Epidermal melanocyte (primary cell): ENCODE results near the gene PDHX.

Experiments used
- DNase-seq: peaks from one replicate; pipeline ENCODE4 v3.0.0; 2011; ENCODE audit warnings: low spot score; ENCODE audit not compliant: insufficient read length

PDHX gene

GRCh38 chr11:35043936-35044335 lies 127.5 kb downstream of the PDHX start:
- DNase-seq: no peak

GRCh38 chr11:35045236-35045820 lies 128.9 kb downstream of the PDHX start:
- no peak for DNase-seq
